Activated B cell treated with CpG ODN at 0.5 μM for 24 hours (primary cell): ENCODE measurements around the gene FMNL2. TPM values are rescaled to one million over a fixed set of nuclear protein-coding genes. Genes with fewer than 3 reads are reported as not detected.

Experiments
- ATAC-seq: fragments of 200-7000 bp; cut with Tn5 transposase; one replicate; pipeline ENCODE4 v1.10.0; 2021; ENCODE audit warnings: low read depth, mild to moderate bottlenecking, moderate library complexity
- CTCF ChIA-PET: fragments of 350-600 bp; sonication (Branson Sonifier 250); formaldehyde crosslinking; loops from one replicate; lab custom pipeline; 2021; ENCODE audit warnings: antibody characterized with exemption; lab: Charles Lee
- POLR2A ChIA-PET: fragments of 350-600 bp; sonication (Branson Sonifier 250); formaldehyde crosslinking; loops from one replicate; lab custom pipeline; 2021; ENCODE audit warnings: antibody characterized with exemption; lab: Charles Lee
- DNase-seq: peaks from one replicate; pipeline ENCODE4 v3.0.0; 2022
- H3K27ac Mint-ChIP-seq: one replicate; pipeline ENCODE4 v1.8.0; 2020; ENCODE audit warnings: mixed read lengths
- H3K27me3 Mint-ChIP-seq: one replicate; pipeline ENCODE4 v1.8.0; 2021; ENCODE audit warnings: mixed read lengths
- H3K36me3 Mint-ChIP-seq: one replicate; pipeline ENCODE4 v1.8.0; 2021; ENCODE audit warnings: low read depth, mixed read lengths
- H3K4me1 Mint-ChIP-seq: one replicate; pipeline ENCODE4 v1.8.0; 2021; ENCODE audit warnings: mixed read lengths
- H3K4me3 Mint-ChIP-seq: one replicate; pipeline ENCODE4 v1.8.0; 2020; ENCODE audit warnings: mild to moderate bottlenecking, mixed read lengths
- H3K9me3 Mint-ChIP-seq: one replicate; pipeline ENCODE4 v1.8.0; 2020; ENCODE audit warnings: mixed read lengths
- intact Hi-C: fragments of 100-400 bp; cut with micrococcal nuclease; formaldehyde crosslinking; loops from one replicate; pipeline ENCODE4 v1.15.1; 2024
- total RNA-seq: library from RNA; stranded (reverse); gene quantifications from 2 replicates; pipeline ENCODE4 v1.2.3, GENCODE V29; 2022
- TF ChIP-seq, protein P1 (sequence below): fragments of 200-600 bp; IDR thresholded peaks from one replicate; pipeline ENCODE4 v1.8.0; 2022; ENCODE audit warnings: antibody characterized with exemption, mild to moderate bottlenecking

The FMNL2 gene
- total RNA-seq, 1 donor from 2014 or later = 4.0 TPM

GRCh38 chr2:152486737-152487400 is 151.9 kb downstream of the FMNL2 start:
- POLR2A ChIA-PET = no interaction called here
- H3K27ac Mint-ChIP-seq = no peak overlapping the region
- no peak overlapping the region for H3K4me3 Mint-ChIP-seq
- TF ChIP-seq, protein P1, sequence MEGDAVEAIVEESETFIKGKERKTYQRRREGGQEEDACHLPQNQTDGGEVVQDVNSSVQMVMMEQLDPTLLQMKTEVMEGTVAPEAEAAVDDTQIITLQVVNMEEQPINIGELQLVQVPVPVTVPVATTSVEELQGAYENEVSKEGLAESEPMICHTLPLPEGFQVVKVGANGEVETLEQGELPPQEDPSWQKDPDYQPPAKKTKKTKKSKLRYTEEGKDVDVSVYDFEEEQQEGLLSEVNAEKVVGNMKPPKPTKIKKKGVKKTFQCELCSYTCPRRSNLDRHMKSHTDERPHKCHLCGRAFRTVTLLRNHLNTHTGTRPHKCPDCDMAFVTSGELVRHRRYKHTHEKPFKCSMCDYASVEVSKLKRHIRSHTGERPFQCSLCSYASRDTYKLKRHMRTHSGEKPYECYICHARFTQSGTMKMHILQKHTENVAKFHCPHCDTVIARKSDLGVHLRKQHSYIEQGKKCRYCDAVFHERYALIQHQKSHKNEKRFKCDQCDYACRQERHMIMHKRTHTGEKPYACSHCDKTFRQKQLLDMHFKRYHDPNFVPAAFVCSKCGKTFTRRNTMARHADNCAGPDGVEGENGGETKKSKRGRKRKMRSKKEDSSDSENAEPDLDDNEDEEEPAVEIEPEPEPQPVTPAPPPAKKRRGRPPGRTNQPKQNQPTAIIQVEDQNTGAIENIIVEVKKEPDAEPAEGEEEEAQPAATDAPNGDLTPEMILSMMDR = no peak
- intact Hi-C loops = no loop called here
- no peak for DNase-seq
- ATAC-seq = no peak
- H3K27me3 Mint-ChIP-seq = no peaks in the 10 kb centered on the region
- H3K4me1 Mint-ChIP-seq = peaks cover 37% of the 10 kb centered on the region
- H3K36me3 Mint-ChIP-seq = no peaks in the 10 kb centered on the region
- CTCF ChIA-PET = interaction anchor here (0.8 kb wide), 1 partner anchor 148 kb away, joined by 5 read pairs; no protein-coding TSS in a partner anchor
- no peaks in the 10 kb centered on the region for H3K9me3 Mint-ChIP-seq

DNA sequence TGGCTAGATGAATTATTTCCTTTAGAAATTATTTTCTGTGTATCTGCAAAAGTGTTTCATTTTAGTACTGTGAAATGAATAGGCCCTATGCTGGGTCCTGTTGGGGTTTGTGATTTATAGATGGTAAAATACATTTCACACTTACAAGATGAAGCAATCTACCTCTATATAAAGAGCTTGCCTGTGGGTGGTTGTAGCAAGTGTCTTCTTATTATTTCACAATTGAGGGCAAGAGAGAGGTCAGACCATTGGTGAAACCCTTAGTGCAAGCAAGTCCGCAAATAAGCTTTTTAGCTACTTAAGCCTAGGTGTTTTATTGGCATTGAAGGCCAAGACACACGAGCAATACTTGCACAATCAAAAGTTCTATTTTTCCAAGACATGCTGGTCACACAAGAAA is 153.1 kb downstream of the FMNL2 start:
- no peaks in the 10 kb centered on the region for H3K36me3 Mint-ChIP-seq
- ATAC-seq (no peak), DNase-seq (no peak)
- no peak overlapping the region for H3K4me3 Mint-ChIP-seq
- peaks cover 45% of the 10 kb centered on the region for H3K4me1 Mint-ChIP-seq
- CTCF ChIA-PET = no interaction called here
- POLR2A ChIA-PET = no interaction called here
- TF ChIP-seq, protein P1 = no peak
- no peaks in the 10 kb centered on the region for H3K27me3 Mint-ChIP-seq
- intact Hi-C loops = no loop called here
- no peak overlapping the region for H3K27ac Mint-ChIP-seq
- no peaks in the 10 kb centered on the region for H3K9me3 Mint-ChIP-seq

- Mint-ChIP-seq H3K27ac (no peak overlapping the region), H3K9me3 (no peaks in the 10 kb centered on the region), H3K36me3 (no peaks in the 10 kb centered on the region), H3K4me3 (no peak overlapping the region), H3K4me1 (peaks cover 51% of the 10 kb centered on the region), H3K27me3 (no peaks in the 10 kb centered on the region)
- ATAC-seq = no peak
- intact Hi-C loops = no loop called here
- POLR2A ChIA-PET = no interaction called here
- CTCF ChIA-PET = no interaction called here
- TF ChIP-seq, protein P1 = no peak
- no peak for DNase-seq
These were observed 154.4 kb downstream of the FMNL2 start for GRCh38 chr2:152489364-152489763.

DNA sequence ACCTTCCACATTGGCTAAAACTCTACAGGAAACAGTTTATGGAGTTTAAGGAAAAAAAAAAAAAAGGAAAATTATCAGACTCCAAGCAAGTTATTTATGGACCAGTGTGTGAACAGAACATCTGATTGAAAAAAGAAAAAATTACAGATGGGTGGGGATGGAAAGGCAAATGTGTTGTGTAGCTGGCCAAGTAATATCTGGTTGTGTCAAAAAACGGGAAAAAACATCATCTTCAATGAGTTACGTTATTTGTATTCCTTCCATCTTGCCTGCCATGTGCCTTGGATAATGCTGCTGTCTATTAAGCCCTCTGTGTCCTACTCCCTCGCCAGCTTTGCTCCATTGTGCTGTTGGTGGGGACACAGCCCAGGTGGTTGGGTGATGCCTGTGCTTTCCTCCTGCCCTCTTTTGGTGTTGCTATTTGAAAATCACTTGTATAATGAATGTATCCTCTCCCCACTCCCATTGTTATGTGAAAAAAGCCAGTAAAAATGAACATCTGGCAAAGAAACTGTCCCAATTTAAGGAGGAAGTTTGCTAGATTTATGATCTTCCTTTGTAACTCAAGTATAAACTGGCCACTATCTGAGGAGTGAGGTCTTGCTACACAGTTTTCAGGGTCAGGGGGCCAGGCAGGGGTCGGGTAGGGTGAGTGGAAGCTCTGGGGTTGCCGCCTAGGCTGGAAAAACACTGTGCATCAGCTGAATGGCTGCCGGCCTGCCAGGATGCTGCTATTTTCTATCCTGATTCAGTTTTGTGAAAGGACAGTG is 155.9 kb downstream of the FMNL2 start:
- H3K27me3 Mint-ChIP-seq = no peaks in the 10 kb centered on the region
- H3K4me3 Mint-ChIP-seq = no peak overlapping the region
- H3K4me1 Mint-ChIP-seq = peaks cover 49% of the 10 kb centered on the region
- ATAC-seq (no peak), DNase-seq (no peak)
- ChIA-PET CTCF (no interaction called here), POLR2A (no interaction called here)
- H3K27ac Mint-ChIP-seq = no peak overlapping the region
- intact Hi-C loops = no loop called here
- H3K36me3 Mint-ChIP-seq = no peaks in the 10 kb centered on the region
- TF ChIP-seq, protein P1 = no peak
- no peaks in the 10 kb centered on the region for H3K9me3 Mint-ChIP-seq

- TF ChIP-seq, protein P1 = no peak
- H3K36me3 Mint-ChIP-seq = no peaks in the 10 kb centered on the region
- H3K9me3 Mint-ChIP-seq = no peaks in the 10 kb centered on the region
- ChIA-PET CTCF (no interaction called here), POLR2A (no interaction called here)
- no peak overlapping the region for H3K27ac Mint-ChIP-seq
- ATAC-seq (no peak), DNase-seq (no peak)
- H3K27me3 Mint-ChIP-seq = no peaks in the 10 kb centered on the region
- no peak overlapping the region for H3K4me3 Mint-ChIP-seq
- peaks cover 45% of the 10 kb centered on the region for H3K4me1 Mint-ChIP-seq
- intact Hi-C loops = no loop called here
These were observed 157.2 kb downstream of the FMNL2 start for GRCh38 chr2:152492131-152492530.
